HG03571 (cell line): ENCODE data around the gene ITPRID1.

ENCODE experiments used
- ATAC-seq: cut with Tn5 transposase; IDR thresholded peaks from one replicate; pipeline ENCODE4 v1.9.1; 2021; ENCODE audit not compliant: unreplicated experiment

ITPRID1 gene

GRCh38 chr7:31692451-31692850 is 178.6 kb downstream of the ITPRID1 start:
- ATAC-seq, result no peak

GRCh38 chr7:31692871-31693270 is 179.0 kb downstream of the ITPRID1 start:
- ATAC-seq, result no peak

GRCh38 chr7:31695859-31696614 is 182.1 kb downstream of the ITPRID1 start:
- ATAC-seq, result no peak

GRCh38 chr7:31699050-31699449 is 185.2 kb downstream of the ITPRID1 start:
- ATAC-seq, result no peak

GRCh38 chr7:31702354-31702753 is 188.5 kb downstream of the ITPRID1 start:
- ATAC-seq, result no peak

DNA sequence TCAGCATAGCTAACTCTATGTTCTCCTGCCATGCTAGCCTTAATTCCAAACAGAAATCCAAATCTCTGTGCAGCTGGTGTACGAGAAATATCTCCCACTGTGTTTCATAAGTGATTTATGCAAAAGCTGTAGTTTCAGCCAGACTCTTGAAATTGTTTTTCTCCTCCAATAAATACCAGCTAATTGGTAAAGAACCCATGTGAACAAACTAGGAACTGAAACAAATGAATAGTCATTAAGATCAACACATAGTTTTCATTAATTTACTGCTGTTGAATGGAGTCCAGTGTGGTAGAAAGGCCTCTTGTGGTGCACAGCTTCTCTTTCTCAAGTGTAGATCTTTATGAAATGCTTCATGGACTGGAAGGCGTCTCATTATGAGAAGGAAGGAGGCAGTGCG is 191.5 kb downstream of the ITPRID1 start:
- ATAC-seq, result no peak

DNA sequence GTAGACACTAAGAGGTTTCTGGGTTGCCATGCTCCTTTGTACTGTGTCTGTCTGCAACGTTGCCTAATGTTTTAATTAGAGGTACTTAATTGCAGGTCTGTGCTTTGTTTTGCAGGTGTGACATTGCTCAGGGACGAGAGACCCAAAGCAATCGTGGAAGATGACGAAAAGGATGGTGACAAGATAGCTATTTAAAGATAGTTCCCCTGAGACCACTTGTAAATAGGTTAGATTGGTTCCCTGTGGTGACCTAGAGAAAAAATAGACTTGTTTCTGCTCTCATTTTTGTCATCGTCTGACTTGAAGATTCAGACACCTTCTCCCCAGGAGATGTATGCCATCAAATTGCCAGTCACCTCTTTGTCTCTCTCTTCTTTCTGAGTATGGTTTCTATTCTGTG is 193.2 kb downstream of the ITPRID1 start:
- ATAC-seq, result no peak
